ENCODE measurements around the gene HLF. TPM values are rescaled to one million over a fixed set of nuclear protein-coding genes. Genes with fewer than 3 reads are reported as not detected.
A peak's percentile ranks its signal among the peaks of the same experiment; 100 is the strongest.

Gene HLF
- total and polyA plus RNA-seq, 2 experiments from 2014 or later, result 0.29 to 0.74 TPM

DNA sequence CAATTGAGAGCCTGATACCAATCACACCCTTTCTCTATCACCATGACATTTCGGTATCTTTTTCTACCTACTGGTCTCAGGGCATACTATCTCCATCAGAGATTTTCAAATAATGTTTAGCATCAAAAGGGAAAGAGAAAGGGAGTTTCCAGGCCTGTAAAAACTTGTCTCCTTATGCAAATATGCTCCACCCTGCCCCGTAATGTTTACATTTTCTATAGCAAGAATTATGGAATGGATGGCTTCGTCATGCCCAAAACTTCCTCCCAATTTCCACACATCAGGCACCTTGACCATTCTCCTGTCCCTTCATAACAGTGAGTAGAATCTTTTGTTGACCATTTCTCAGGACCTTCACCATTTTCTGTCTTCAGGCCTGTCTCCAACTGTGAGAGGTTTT lies 30.9 kb upstream of the HLF start:
- no peaks in the 10 kb centered on the region for H3K27me3 ChIP-seq
- no peak for DNase-seq (ENCODE audit: low read depth in 1 of 2, low spot score in 1 of 2)
- H3K36me3 ChIP-seq, result no peaks in the 10 kb centered on the region
- H3K4me1 ChIP-seq (ENCODE audit: low read depth), result no peaks in the 10 kb centered on the region
- TF ChIP-seq, protein P1, sequence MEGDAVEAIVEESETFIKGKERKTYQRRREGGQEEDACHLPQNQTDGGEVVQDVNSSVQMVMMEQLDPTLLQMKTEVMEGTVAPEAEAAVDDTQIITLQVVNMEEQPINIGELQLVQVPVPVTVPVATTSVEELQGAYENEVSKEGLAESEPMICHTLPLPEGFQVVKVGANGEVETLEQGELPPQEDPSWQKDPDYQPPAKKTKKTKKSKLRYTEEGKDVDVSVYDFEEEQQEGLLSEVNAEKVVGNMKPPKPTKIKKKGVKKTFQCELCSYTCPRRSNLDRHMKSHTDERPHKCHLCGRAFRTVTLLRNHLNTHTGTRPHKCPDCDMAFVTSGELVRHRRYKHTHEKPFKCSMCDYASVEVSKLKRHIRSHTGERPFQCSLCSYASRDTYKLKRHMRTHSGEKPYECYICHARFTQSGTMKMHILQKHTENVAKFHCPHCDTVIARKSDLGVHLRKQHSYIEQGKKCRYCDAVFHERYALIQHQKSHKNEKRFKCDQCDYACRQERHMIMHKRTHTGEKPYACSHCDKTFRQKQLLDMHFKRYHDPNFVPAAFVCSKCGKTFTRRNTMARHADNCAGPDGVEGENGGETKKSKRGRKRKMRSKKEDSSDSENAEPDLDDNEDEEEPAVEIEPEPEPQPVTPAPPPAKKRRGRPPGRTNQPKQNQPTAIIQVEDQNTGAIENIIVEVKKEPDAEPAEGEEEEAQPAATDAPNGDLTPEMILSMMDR (IDR thresholded peaks at IDR 0.05; ENCODE audit: low read depth, low read length), result no peak
- no peaks in the 10 kb centered on the region for H3K9me3 ChIP-seq (ENCODE audit: low read depth)
- no peak overlapping the region for H3K4me3 ChIP-seq
- no peak overlapping the region for H3K27ac ChIP-seq

GRCh38 chr17:55236316-55236715 lies 28.4 kb upstream of the HLF start:
- no peaks in the 10 kb centered on the region for H3K36me3 ChIP-seq
- TF ChIP-seq, protein P1 (IDR thresholded peaks at IDR 0.05; ENCODE audit: low read depth, low read length), result no peak
- no peaks in the 10 kb centered on the region for H3K27me3 ChIP-seq
- no peak for DNase-seq (ENCODE audit: low read depth in 1 of 2, low spot score in 1 of 2)
- peaks cover 12% of the 10 kb centered on the region for H3K4me1 ChIP-seq (ENCODE audit: low read depth)
- H3K27ac ChIP-seq, result no peak overlapping the region
- no peaks in the 10 kb centered on the region for H3K9me3 ChIP-seq (ENCODE audit: low read depth)
- H3K4me3 ChIP-seq, result no peak overlapping the region

- peak in 1 of 2 donors; percentile 18 for DNase-seq (ENCODE audit: low read depth in 1 of 2, low spot score in 1 of 2)
- Histone ChIP-seq H3K36me3 (no peaks in the 10 kb centered on the region), H3K4me1 (ENCODE audit: low read depth) (peaks cover 12% of the 10 kb centered on the region), H3K9me3 (ENCODE audit: low read depth) (no peaks in the 10 kb centered on the region), H3K27me3 (no peaks in the 10 kb centered on the region), H3K27ac (no peak overlapping the region), H3K4me3 (no peak overlapping the region)
- TF ChIP-seq, protein P1 (IDR thresholded peaks at IDR 0.05; ENCODE audit: low read depth, low read length), result no peak
Measured at GRCh38 chr17:55237268-55237667, 27.5 kb upstream of the HLF start.

- TF ChIP-seq, protein P1 (IDR thresholded peaks at IDR 0.05; ENCODE audit: low read depth, low read length), result no peak
- no peaks in the 10 kb centered on the region for H3K27me3 ChIP-seq
Measured at GRCh38 chr17:55237841-55238178, 26.9 kb upstream of the HLF start.

DNA sequence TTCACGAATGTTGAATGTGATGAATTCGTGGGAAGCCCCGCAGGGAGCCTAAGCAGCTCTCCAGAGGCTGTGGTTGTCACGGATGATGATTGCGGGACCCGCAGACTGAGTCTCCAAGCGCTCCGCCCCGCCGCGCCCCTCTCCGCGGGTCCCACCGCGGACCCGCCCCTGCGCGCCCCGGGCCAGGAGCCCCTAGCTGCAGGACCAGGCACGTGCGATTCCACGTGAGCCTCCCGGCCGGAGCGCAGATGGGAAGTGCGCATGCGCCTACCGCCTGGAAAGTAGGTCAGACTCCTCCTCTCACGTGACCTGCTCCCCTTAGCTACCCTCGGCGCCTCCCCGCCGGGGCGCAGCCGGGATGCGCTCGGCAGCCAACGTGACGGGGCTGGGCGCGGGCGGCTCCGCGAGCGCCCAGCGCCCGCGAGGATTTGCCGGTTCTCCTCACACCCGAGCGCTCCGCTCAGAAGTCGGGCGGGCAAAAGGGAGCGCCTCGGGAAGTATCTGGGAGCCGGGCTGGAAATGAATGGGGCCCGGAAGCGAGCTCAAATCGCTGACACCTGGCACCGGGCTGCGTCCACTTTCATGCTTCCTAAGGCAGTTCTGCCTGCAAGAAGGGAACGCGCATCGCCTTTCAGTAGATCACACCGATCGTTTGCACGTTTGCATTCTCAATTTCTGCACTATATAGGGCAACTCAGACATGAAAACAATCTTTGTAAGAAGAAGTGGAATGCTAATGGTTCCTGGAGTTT lies 26.4 kb upstream of the HLF start:
- H3K4me1 ChIP-seq (ENCODE audit: low read depth), result peaks cover 12% of the 10 kb centered on the region
- H3K36me3 ChIP-seq, result no peaks in the 10 kb centered on the region
- peak; percentile 95 to 97 for DNase-seq (ENCODE audit: low read depth in 1 of 2, low spot score in 1 of 2)
- TF ChIP-seq, protein P1 (IDR thresholded peaks at IDR 0.05; ENCODE audit: low read depth, low read length), result no peak
- H3K27me3 ChIP-seq, result no peaks in the 10 kb centered on the region
- H3K9me3 ChIP-seq (ENCODE audit: low read depth), result no peaks in the 10 kb centered on the region
- H3K4me3 ChIP-seq, result peak overlapping the region; percentile 45
- H3K27ac ChIP-seq, result peak overlapping the region; percentile 4

More at GRCh38 chr17:55237841-55238178, 26.9 kb upstream of the HLF start:
- DNase-seq (ENCODE audit: low read depth in 1 of 2, low spot score in 1 of 2), result peak in 1 of 2 donors; percentile 2
- Histone ChIP-seq H3K4me3 (peak overlapping the region; percentile 45), H3K4me1 (ENCODE audit: low read depth) (peaks cover 12% of the 10 kb centered on the region), H3K9me3 (ENCODE audit: low read depth) (no peaks in the 10 kb centered on the region), H3K36me3 (no peaks in the 10 kb centered on the region), H3K27ac (no peak overlapping the region)
